PFSK-1 (cell line): ENCODE measurements around the gene BRAF.

Experiments
- FOXP2 ChIP-seq: optimal IDR thresholded peaks from 2 replicates; pipeline ENCODE3; 2011; ENCODE audit warnings: borderline replicate concordance, control low read depth, inconsistent platforms; ENCODE audit not compliant: insufficient read depth; ENCODE audit errors: extremely low read length, extremely low read depth
- POLR2AphosphoS5 ChIP-seq: IDR thresholded peaks from 2 replicates; pipeline ENCODE4 v1.6.1; 2012; ENCODE audit warnings: low read depth, mild to moderate bottlenecking, control low read depth, low read length, moderate library complexity
- REST ChIP-seq, 2 experiments: IDR thresholded peaks; 2 replicates each; pipeline versions ENCODE4 v1.6.1 to v1.8.0; 2011 to 2012; ENCODE audit warnings: low read depth in 2 of 2, low read length in 2 of 2, control low read depth in 1 of 2, inconsistent platforms in 1 of 2, mild to moderate bottlenecking in 1 of 2, moderate library complexity in 1 of 2; ENCODE audit not compliant: insufficient read depth in 1 of 2
- SIN3A ChIP-seq: IDR thresholded peaks from 2 replicates; pipeline ENCODE4 v1.6.1; 2012; ENCODE audit warnings: mild to moderate bottlenecking, low read length, moderate library complexity, borderline replicate concordance; ENCODE audit not compliant: insufficient read depth

GRCh38 chr7:140678816-140679130 lies 246.0 kb downstream of the BRAF start:
- TF ChIP-seq REST (IDR thresholded peaks at IDR 0.05; ENCODE audit: insufficient read depth in 1 of 2, low read depth in 2 of 2, low read length in 2 of 2), result no peak
- TF ChIP-seq POLR2AphosphoS5, result no peak
- no peak for TF ChIP-seq SIN3A
- no peak for TF ChIP-seq FOXP2
